Inflammatory macrophage (primary cell): ENCODE measurements around the gene TOR3A.
"Not testable (repeated sequence)": the region's sequence is repeated elsewhere in the genome, so short reads cannot be mapped to it uniquely, and the experiment has no call there.

ENCODE experiments used
- DNase-seq, 2 donors: peaks; one replicate each; pipeline ENCODE4 v3.0.0-alpha.2; 2020 to 2022
- total RNA-seq, 18 experiments: gene quantifications; one replicate each; lab custom pipeline; 2026; ENCODE audit warnings: mixed read lengths in 6 of 18, inconsistent platforms in 2 of 18; lab: John Stamatoyannopoulos, UW

TOR3A gene
- 20.4 to 98.3 (median 57.3) reads per million in 18 experiments for total RNA-seq

DNA sequence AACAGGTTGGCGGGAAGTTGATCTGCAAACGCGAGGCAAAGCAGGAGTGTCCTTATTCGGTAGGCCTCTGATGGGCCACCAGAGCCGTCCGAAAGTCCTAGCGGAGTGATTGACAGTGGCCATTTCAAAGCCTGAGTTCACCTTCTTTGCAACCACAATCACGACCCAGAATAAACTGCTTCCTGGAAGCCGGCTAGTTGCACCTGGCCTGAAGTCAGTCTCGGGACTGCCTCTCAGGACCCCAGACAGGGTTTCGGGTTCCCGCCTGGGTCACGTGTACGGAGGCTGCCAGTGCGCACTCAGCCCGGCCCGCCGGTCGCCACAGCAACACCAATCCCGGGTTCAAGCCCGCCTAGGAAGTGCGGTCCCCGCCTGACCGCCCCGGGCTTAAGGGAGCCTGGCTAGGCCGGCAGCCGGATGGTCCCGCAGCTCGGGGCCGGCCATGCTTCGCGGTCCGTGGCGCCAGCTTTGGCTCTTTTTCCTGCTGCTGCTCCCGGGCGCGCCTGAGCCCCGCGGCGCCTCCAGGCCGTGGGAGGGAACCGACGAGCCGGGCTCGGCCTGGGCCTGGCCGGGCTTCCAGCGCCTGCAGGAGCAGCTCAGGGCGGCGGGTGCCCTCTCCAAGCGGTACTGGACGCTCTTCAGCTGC, at the start of gene TOR3A:
TSS of gene TOR3A (plus strand) at position 384 of the 646 bp plus-strand sequence. CDS start at position 443, 59 bp downstream.
- peak; percentile 79 to 91 for DNase-seq

DNA sequence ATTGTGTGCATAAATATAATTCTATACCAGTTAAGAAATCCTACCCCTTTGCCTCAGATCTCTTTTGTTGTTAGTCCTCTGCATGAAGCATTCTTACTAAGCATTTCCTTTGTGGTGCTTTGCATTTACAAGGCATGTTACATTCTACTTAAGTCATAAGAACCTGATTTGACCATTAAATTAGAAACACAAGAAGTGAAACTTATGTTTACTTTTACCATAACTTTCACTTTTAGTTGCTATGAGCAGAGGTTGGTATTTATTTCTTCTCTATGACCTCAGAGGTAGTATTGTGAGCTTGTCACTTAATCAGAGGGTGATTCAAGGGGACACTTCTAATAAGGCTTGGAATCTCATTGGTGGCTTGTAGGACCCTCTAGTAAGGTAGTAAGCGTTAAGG, 47.1 kb upstream of the TOR3A start:
- peak; percentile 7 to 66 for DNase-seq

DNA sequence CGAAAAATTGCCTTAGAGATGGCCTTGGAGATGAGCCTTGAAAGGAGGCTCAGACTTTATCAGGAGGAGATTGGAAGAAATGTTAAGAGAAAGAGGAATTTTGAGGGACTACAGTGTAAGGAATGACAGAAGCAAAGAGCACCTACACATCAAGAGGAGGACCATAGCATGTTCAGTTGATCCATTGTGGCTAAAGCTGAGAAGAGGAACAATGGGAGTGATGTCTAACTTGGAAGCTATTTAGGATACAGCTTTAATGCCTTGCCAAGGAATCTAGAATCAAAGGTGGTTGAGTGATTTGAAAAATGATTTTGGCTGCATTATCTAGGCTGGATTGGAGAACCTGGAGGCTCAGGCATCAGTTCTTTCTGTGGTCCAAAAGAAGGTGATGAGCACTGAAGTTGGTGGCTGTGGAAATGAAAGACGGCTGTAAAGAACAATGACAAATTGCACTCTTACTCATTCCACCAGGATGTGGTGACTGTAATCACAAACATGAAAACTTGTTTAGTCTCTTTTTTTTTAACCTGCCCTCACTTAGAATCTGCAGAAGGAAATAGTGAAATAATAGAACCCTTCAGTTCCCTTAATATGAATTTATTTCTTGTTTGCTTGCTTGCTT, 44.9 kb upstream of the TOR3A start:
- no peak for DNase-seq

- DNase-seq, result no peak
Measured at GRCh38 chr1:179038528-179039281, 43.2 kb upstream of the TOR3A start.

DNA sequence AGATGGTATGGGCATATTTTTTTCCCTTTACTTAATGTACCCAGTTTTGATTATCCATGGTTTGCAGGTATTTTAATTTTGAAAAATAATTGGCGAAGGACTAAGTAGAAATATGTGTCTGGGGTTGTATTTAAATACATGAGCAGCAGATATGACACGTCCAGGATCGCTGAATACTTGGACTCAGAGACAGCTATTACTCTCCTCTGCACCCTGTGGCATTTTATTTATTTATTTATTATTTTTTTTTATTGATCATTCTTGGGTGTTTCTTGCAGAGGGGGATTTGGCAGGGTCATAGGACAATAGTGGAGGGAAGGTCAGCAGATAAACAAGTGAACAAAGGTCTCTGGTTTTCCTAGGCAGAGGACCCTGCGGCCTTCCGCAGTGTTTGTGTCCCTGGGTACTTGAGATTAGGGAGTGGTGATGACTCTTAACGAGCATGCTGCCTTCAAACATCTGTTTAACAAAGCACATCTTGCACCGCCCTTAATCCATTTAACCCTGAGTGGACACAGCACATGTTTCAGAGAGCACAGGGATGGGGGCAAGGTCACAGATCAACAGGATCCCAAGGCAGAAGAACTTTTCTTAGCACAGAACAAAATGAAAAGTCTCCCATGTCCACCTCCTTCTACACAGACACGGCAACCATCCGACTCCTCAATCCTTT, 42.2 kb upstream of the TOR3A start:
- DNase-seq, result not testable (repeated sequence)

DNA sequence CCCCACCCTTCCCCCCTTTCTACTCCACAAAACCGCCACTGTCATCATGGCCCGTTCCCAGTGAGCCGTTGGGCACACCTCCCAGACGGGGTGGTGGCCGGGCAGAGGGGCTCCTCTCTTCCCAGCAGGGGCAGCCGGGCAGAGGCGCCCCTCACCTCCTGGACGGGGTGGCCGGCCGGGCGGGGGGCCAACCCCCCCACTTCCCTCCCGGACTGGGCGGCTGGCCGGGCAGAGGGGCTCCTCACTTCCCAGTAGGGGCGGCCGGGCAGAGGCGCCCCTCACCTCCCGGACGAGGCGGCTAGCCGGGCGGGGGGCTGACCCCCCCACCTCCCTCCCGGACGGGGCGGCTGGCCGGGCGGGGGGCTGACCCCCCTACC, 41.7 kb upstream of the TOR3A start:
- DNase-seq, result not testable (repeated sequence)

- DNase-seq, result no peak
Measured at GRCh38 chr1:179042087-179042486, 39.8 kb upstream of the TOR3A start.

GRCh38 chr1:179042700-179043099, 39.2 kb upstream of the TOR3A start:
- DNase-seq, result no peak

DNA sequence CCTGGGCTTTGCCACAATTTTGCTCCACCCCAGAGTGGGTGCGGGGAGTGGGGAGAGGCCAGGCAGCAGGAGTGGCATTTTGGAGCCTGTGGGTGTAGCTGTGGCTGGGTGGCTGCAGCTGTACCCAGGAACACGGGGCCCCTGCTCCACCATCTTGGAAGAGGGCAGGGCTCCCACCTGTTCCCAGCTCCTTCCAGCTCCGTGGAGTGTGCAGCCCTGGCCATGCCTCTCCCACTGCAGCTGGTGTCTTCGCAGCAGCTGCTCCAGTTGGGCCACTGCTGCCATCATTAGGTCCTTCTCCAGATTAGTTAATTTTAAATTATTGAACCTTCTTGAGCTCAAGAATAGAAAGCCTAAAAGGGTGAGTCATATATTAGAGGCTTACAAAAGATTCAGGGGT, 38.6 kb upstream of the TOR3A start:
- DNase-seq, result no peak

- DNase-seq, result no peak
Measured at GRCh38 chr1:179043907-179044306, 38.0 kb upstream of the TOR3A start.

GRCh38 chr1:179046808-179047635, 34.8 kb upstream of the TOR3A start:
- DNase-seq, result no peak

DNA sequence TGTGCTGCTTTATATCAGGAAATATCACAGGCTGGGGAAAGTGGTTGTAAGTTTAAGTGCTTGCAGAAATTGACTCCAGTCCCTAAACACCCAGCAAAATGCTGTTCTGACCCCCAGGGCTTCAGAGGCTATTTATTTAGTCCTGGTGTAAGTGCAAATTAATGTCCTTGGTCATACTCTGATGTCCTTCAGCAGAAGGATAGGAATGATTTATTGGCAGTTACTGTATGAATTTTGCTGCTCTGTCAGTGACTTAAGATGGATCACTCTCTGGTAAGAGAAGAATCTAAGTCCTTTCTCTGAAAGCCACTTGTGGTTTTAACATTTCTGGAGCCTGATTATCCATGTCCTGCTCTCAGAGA, 34.3 kb upstream of the TOR3A start:
- no peak for DNase-seq

DNA sequence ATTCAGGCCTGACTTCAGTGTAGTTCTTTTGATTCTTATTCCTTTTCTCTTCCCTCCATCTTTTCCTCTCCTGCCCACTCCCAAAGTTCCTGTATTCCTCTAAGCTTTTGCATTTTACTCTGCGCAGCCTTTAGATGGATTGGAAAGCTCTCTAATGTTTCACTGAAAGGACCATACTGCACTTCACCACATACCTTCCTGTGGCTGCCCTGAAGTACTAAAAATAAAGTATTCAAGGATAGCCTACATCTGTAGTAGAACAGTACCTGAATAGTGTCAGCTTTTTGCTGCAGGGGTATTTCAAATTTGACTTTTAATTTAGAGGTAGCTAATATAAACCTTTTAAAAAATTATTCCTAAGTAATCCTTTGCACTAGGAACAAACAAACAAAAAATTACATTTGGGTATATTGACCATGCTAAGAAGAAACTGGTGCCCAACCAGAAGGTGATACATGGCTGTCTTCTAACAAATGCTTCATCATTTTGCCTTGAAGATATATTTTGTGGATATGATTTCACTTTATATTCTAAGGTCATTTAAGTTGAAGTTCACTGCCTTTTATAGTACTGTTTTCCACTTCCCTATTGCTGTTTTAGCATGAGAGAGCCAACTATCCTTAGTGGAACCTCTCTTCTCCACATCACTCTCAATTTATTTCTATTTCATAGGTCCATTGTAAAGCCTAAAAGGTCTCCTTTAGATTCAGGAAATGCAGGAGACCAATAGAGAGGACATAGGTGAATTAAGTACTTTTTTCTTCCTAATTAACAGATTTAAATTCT, 33.3 kb upstream of the TOR3A start:
- no peak for DNase-seq

- DNase-seq, result peak in 1 of 2 donors; percentile 24
Measured at GRCh38 chr1:179052776-179053175, 29.1 kb upstream of the TOR3A start.

GRCh38 chr1:179053486-179053885, 28.4 kb upstream of the TOR3A start:
- DNase-seq, result no peak

DNA sequence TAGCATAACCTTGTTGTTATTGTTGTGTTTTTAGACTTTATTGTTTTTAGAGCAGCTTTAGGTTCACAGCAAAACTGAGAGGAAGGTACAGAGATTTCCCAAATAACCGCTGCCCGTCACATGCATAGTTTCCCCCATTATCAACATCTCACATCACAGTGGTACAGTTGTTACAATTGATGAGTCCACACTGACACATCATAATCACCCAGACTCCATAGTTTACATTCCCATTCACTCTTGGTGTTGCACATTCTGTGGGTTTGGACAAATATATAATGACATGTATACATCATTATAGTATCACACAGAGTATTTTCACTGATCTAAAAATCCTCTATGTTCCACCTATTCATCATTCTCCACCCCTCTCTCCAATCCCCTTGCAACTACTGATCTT, 25.9 kb upstream of the TOR3A start:
- DNase-seq, result no peak

- peak; percentile 57 to 66 for DNase-seq
Measured at GRCh38 chr1:179058487-179059483, 23.1 kb upstream of the TOR3A start.

- DNase-seq, result no peak
Measured at GRCh38 chr1:179061360-179062282, 20.2 kb upstream of the TOR3A start.

DNA sequence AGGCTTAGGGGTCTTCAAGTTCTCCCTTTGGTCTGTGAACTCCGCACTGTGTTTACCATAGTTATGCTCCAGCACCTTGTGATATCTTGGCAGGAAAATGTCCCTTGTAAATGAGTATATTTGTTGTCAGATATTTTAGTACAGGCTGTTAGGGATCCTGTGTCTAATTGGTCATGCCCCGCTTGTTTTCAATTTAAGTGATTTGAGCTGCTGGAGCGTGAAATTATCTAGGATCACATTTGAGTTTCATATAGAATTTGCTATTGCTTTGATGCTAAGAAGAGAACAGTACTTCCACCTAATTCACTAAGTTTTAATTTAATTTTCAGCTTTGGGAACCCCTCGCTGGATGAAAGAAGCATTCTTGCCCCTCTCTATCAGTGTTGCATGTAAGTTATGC, 15.4 kb upstream of the TOR3A start:
- DNase-seq, result no peak
